ENCODE data around the gene KRT32. TPM values are rescaled to one million over a fixed set of nuclear protein-coding genes. Genes with fewer than 3 reads are reported as not detected.

KRT32 gene
- total RNA-seq, 1 experiment from 2014 or later: not detected

GRCh38 chr17:41463746-41464145, 3.4 kb downstream of the KRT32 start:
- DNase-seq (ENCODE audit: low spot score): no peak
- no peaks in the 10 kb centered on the region for H3K27me3 ChIP-seq (replicated peaks; ENCODE audit: insufficient read depth, low read depth, low read length, poor library complexity)
- H3K9me3 ChIP-seq (ENCODE audit: low read depth, low read length, poor library complexity, severe bottlenecking): no peaks in the 10 kb centered on the region
- ChIA-PET CTCF (interaction anchor here (0.7 kb wide), 1 partner anchor 714 kb away, joined by 3 read pairs; no protein-coding TSS in a partner anchor), POLR2A (ENCODE audit: low non-redundant PET) (no interaction called here)
- H3K36me3 ChIP-seq (ENCODE audit: insufficient read depth, low read length, poor library complexity, severe bottlenecking): no peaks in the 10 kb centered on the region
- H3K27ac ChIP-seq (ENCODE audit: low read depth, low read length, poor library complexity, severe bottlenecking): no peak overlapping the region
- intact Hi-C loops (cut with micrococcal nuclease; ENCODE audit: unreplicated experiment): no loop called here
- no TSS peak for BruUV-seq (replicated peaks)
- no peaks in the 10 kb centered on the region for H3K4me1 ChIP-seq (ENCODE audit: insufficient read depth, low read length, poor library complexity, severe bottlenecking)
- no peak overlapping the region for H3K4me3 ChIP-seq (ENCODE audit: low read depth, low read length, poor library complexity, severe bottlenecking)
- TF ChIP-seq EZH2 (IDR thresholded peaks at IDR 0.05; ENCODE audit: borderline replicate concordance, low read depth, low read length, poor library complexity, severe bottlenecking) (no peak), CTCF (conservative IDR thresholded peaks at IDR 0.05; ENCODE audit: low read depth, low read length) (no peak)

- H3K9me3 ChIP-seq (ENCODE audit: low read depth, low read length, poor library complexity, severe bottlenecking): no peaks in the 10 kb centered on the region
- H3K36me3 ChIP-seq (ENCODE audit: insufficient read depth, low read length, poor library complexity, severe bottlenecking): no peaks in the 10 kb centered on the region
- no TSS peak for BruUV-seq (replicated peaks)
- intact Hi-C loops (cut with micrococcal nuclease; ENCODE audit: unreplicated experiment): no loop called here
- H3K4me1 ChIP-seq (ENCODE audit: insufficient read depth, low read length, poor library complexity, severe bottlenecking): no peaks in the 10 kb centered on the region
- CTCF ChIA-PET: no interaction called here
- TF ChIP-seq CTCF (conservative IDR thresholded peaks at IDR 0.05; ENCODE audit: low read depth, low read length): no peak
- no peak for TF ChIP-seq EZH2 (IDR thresholded peaks at IDR 0.05; ENCODE audit: borderline replicate concordance, low read depth, low read length, poor library complexity, severe bottlenecking)
- no peaks in the 10 kb centered on the region for H3K27me3 ChIP-seq (replicated peaks; ENCODE audit: insufficient read depth, low read depth, low read length, poor library complexity)
- POLR2A ChIA-PET (ENCODE audit: low non-redundant PET): no interaction called here
- no peak overlapping the region for H3K27ac ChIP-seq (ENCODE audit: low read depth, low read length, poor library complexity, severe bottlenecking)
- no peak overlapping the region for H3K4me3 ChIP-seq (ENCODE audit: low read depth, low read length, poor library complexity, severe bottlenecking)
- DNase-seq (ENCODE audit: low spot score): no peak
Measured at GRCh38 chr17:41462705-41463104, 4.5 kb downstream of the KRT32 start.

DNA sequence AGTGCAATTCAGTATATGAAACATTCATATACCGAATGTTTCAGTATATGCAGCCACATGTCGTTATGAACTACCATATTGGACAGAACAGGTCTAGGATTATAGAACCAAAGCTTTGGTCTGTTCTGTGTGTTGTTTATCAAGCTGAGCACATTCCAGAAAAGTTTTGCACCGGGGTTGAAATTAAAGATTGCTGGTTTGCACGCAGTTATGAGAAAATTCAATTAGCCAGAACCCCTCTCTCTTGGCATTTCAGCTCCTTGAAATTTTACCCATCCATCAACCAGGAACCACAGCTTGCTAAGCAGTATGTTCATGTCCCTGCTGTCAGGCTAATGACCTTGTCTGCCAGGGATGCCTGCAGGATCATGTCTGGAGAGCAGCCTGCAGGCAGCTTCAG, 9.5 kb downstream of the KRT32 start:
- POLR2A ChIA-PET (ENCODE audit: low non-redundant PET): interaction anchor here (0.6 kb wide), 2 partner anchors 90 to 511 kb away, joined by 3 read pairs; no protein-coding TSS in a partner anchor
- DNase-seq (ENCODE audit: low spot score): no peak
- Histone ChIP-seq H3K36me3 (ENCODE audit: insufficient read depth, low read length, poor library complexity, severe bottlenecking) (no peaks in the 10 kb centered on the region), H3K9me3 (ENCODE audit: low read depth, low read length, poor library complexity, severe bottlenecking) (no peaks in the 10 kb centered on the region), H3K27me3 (replicated peaks; ENCODE audit: insufficient read depth, low read depth, low read length, poor library complexity) (no peaks in the 10 kb centered on the region), H3K4me3 (ENCODE audit: low read depth, low read length, poor library complexity, severe bottlenecking) (no peak overlapping the region), H3K27ac (ENCODE audit: low read depth, low read length, poor library complexity, severe bottlenecking) (no peak overlapping the region), H3K4me1 (ENCODE audit: insufficient read depth, low read length, poor library complexity, severe bottlenecking) (no peaks in the 10 kb centered on the region)
- intact Hi-C loops (cut with micrococcal nuclease; ENCODE audit: unreplicated experiment): no loop called here
- BruUV-seq (replicated peaks): no TSS peak
- TF ChIP-seq EZH2 (IDR thresholded peaks at IDR 0.05; ENCODE audit: borderline replicate concordance, low read depth, low read length, poor library complexity, severe bottlenecking) (no peak), CTCF (conservative IDR thresholded peaks at IDR 0.05; ENCODE audit: low read depth, low read length) (no peak)
- CTCF ChIA-PET: no interaction called here
